Uterus (tissue), 2 donors: ENCODE data around the gene GPR107.

Experiments
- CTCF ChIP-seq, 4 experiments: fragments of 200-600 bp in 2 of 4; fragments of 450-650 bp in 2 of 4; sonication (generic) in 2 of 4; IDR thresholded peaks; one replicate each; pipeline ENCODE4 v1.5.1; 2016 to 2019; ENCODE audit warnings: antibody characterized with exemption in 4 of 4, mild to moderate bottlenecking in 2 of 4, moderate library complexity in 1 of 4
- POLR2A ChIP-seq, 2 donors: fragments of 450-650 bp; IDR thresholded peaks; one replicate each; pipeline ENCODE4 v1.6.1; 2016; ENCODE audit warnings: antibody characterized with exemption in 2 of 2, mild to moderate bottlenecking in 1 of 2, moderate library complexity in 1 of 2

GRCh38 chr9:130165579-130165978 is 111.9 kb downstream of the GPR107 start:
- no peak for TF ChIP-seq CTCF (IDR thresholded peaks at IDR 0.05)
- TF ChIP-seq POLR2A (IDR thresholded peaks at IDR 0.05): no peak
